ENCODE measurements around the gene FGF14.
A peak's percentile ranks its signal among the peaks of the same experiment; 100 is the strongest.

FGF14 gene

DNA sequence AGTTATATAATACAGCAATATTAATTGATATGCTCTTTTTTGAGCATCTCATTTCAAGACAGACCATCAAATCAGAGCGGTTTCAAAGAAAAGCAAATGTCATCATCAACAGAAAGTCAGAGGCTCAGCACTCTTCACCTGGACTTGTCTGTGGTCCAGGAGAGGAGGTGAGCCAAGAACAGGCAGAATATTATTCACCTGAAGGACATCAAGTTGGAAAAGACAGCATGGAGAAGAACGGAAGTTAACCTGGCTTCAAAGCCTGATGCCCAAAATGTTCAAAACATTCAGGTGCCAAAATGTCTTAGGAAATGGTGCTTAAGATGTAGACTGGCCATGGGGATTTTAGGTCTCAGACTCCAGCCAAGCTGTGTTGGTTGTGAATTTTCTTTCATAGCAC lies 40.7 kb downstream of the FGF14 start:
- no peak for DNase-seq

DNA sequence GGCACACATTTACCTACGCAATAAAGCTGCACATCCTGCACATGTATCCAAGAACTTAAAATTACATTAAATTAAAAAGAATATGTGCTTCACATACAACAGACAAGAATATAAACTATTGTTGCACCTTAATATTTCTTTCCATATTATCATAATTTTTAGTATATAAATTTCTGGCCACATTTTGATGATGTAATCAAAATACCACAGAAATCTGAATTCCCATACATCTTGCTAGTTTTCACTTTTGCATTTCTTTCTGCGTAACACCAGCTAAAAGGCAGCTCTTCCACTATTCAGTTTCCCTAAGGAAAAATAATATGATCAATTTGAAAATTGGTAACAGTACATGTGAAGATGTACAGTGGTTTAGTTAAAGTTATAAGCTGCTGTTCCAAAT lies 42.6 kb downstream of the FGF14 start:
- no peak for DNase-seq

DNA sequence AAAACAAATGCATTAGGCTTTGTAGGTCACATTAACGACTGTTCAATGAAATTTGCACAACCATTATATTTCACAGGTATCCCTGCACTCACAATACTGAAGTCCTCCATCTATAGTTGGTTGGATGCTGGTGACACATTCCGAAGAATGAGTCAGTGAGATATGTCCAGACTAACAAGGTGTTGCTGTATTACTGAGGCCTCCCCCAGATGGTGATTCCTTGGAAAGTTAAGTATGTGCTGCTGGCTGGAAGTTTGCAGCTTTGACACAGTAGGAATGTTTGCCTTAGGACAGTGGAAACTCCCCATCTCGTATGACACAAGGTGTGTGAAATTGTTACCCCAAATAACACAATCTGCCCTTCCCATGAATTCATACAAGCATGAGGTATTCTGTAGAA lies 46.6 kb downstream of the FGF14 start:
- DNase-seq, result no peak

GRCh38 chr13:102354011-102354410 lies 47.8 kb downstream of the FGF14 start:
- DNase-seq, result no peak

- no peak for DNase-seq
These were observed 50.3 kb downstream of the FGF14 start for GRCh38 chr13:102351521-102351920.

GRCh38 chr13:102347490-102347889 lies 54.4 kb downstream of the FGF14 start:
- no peak for DNase-seq

DNA sequence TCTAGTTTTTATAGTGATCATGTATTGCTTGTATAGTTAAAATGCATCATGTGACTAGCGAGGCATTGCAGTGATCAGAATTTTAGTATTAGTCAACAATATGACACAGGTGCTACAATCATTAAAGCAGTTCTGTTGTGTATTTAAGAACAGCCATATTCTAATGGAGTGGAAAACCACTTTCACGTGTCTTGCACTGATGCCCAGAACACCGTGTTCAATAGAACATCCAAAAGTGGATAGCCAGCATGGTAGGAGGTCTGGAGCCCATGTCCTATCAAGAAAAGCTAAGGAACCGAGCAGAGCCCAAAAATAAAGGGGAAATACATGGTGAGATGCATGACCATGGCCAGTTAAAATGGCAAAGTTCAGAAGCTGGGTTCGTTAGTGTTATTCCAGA lies 55.1 kb downstream of the FGF14 start:
- DNase-seq, result no peak

- no peak for DNase-seq
These were observed 57.4 kb downstream of the FGF14 start for GRCh38 chr13:102344410-102344809.

- peak; percentile 92 for DNase-seq
These were observed 68.3 kb downstream of the FGF14 start for GRCh38 chr13:102333320-102334198.

DNA sequence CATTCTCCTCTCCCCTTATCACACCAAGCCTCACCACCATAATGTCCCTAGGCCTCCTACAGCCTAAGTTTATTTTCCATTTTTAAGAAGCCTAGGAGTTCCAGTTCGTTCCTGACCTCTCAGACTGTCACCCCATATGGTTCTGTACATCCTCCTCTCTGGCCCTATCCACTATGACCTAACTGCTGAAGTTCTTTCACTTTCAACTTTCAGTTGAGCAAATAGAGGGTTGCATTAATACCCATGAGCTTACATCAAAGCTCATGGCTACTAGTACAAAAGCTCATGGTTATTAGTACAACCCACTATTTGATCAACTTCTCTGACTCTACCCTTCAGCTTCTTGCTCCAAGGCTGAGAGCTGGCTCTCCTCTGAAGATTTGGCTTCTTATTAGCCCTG lies 72.9 kb downstream of the FGF14 start:
- DNase-seq, result no peak

DNA sequence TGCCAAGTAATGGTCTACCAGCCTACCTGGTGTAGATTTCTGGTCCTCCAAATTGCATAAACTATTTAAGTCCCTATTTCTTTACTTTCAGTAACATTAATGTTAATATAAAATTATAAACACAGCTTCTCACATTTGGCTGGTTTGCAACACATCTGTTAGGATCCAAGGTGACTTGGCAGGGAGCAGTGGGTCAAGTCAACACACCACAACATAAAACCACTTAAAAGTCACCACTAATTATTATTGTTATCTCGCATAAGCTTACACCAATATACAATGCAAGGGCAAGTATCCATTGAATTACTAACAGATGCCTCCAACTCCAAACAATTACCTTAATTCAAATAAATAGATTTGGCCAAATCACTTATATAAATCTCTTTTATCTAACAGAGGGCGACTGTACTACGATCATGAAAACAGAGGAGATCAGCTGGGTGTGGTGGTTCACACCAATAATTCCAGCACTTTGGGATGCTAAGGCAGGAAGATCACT lies 74.7 kb downstream of the FGF14 start:
- peak; percentile 44 for DNase-seq

- no peak for DNase-seq
These were observed 75.3 kb downstream of the FGF14 start for GRCh38 chr13:102326381-102327118.

DNA sequence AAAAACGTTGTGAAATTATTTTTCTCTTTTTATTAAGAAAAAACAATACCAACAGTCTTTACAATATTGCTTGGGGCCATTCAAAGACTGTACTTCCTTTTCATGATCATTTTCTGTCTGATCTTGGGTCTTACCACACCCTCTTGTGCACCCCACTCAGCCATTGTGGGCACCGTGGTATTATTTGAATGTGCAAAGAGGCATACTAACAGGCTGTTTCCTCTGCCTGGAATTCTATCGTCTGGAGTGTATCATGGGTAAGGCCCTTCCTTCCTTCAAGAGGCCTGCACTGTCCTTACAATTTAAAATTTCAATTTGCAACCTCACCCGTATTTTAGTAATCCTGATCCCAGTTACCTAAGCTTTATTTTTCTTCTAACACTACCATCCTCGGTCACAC lies 76.5 kb downstream of the FGF14 start:
- DNase-seq, result no peak

GRCh38 chr13:102323505-102323904 lies 78.3 kb downstream of the FGF14 start:
- DNase-seq, result no peak

GRCh38 chr13:102323012-102323411 lies 78.8 kb downstream of the FGF14 start:
- no peak for DNase-seq

DNA sequence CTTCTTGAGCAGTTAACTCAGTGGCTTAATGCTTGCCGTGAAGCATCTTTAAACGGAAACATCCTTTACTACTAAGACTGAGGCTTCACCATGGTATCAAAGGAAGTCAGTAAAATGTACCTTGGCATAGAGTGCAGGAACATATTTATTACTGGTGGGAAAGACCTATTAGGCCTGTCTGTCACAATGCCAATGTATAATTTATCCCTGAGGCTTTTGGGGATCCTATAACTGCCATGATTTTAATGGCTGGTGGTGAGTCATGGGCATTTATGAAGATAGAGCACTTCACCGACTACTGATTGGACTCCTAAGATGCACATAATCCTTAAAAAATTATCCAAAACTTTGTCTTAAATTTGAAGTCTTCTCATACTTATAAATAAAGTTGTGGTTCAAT lies 79.6 kb downstream of the FGF14 start:
- DNase-seq, result no peak

- DNase-seq, result no peak
These were observed 83.6 kb downstream of the FGF14 start for GRCh38 chr13:102318233-102318632.

DNA sequence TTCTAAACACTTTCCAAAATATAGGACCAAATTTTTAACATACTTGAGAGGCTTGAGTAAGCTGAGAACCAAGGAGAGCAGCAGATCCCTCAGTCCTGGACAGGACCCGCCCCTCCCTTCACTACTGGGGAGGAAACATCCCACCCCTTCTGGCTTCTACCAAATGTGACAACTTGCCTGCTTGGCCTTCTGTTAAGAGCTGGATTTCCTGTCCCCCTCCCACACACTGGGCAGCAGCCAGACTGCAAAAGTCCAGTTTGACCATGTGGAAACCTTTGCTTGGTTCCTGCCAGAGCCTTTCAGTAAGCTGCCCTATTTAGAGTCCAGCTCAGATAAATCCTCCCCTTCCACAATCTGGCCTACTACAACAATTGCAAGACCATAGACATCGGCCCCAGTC lies 84.3 kb downstream of the FGF14 start:
- no peak for DNase-seq

GRCh38 chr13:102316732-102317131 lies 85.1 kb downstream of the FGF14 start:
- DNase-seq, result no peak

DNA sequence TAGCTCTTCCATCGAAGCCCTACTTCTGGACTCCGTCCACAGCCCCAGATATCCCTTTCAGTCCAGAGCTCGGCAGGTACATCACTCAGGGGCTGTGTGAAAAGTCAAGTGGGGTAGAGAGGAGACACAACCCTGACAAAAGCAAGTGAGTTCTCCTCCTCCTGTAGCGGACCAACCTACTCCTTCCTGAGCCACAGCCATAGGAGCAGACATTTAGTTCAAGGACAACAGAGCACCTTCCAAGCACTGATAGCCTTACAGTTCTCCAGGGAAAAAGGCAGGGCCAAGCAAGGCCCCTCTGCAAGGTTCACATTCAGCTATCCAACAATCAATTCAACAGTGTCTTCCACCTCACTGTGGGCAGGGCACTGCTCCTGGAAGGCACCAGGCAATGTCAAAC lies 89.0 kb downstream of the FGF14 start:
- DNase-seq, result no peak

DNA sequence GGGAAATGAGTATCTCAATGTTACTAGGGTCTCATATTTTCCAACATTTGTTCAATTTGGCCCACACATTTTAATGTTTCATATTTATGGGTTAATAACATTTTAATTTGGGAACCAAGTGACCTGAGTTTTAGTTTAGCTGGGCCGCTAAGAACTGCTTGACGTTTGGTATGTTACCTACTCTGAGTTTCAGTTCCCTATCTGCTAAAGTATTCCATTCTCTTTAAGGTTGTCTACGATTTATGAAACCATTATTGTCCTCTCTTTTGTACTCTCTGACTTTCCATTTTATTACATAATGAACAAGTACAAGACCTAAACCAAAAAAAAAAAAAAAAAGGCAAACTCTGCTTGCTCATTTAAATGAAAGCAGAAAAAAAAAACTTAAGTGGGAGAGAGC lies 89.9 kb downstream of the FGF14 start:
- no peak for DNase-seq

- DNase-seq, result no peak
These were observed 90.4 kb downstream of the FGF14 start for GRCh38 chr13:102311419-102311796.

GRCh38 chr13:102310691-102311418 lies 91.0 kb downstream of the FGF14 start:
- DNase-seq, result no peak

DNA sequence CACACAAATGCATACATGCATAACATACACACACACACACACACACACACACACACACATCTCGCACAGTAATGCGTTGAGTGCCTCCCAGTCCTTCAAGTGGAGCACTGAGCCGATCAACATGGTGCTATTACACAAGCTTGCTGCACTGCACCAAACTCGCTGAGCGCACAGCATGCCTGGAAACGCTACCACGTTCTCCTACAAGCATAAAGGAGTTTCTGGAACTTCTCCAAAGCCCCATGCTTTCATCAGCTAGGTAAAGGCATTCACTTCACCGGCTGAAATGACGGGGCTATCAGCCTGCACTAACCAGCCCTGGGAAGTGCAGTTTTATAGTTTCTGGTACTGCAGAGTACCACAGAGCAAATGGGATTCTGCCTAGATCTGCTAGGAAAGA lies 92.7 kb downstream of the FGF14 start:
- no peak for DNase-seq
